22Rv1 (cell line): ENCODE measurements around the gene CMTM5.

Experiments
- H3K27ac ChIP-seq: fragments of 450-650 bp; 2 replicates; pipeline ENCODE4 v1.5.1; 2017
- ZFX ChIP-seq: fragments of 450-650 bp; IDR thresholded peaks from 2 replicates; pipeline ENCODE4 v1.6.1; 2017; ENCODE audit warnings: antibody characterized with exemption, borderline replicate concordance
- TF ChIP-seq, protein P1 (sequence below): fragments of 450-650 bp; IDR thresholded peaks from 2 replicates; pipeline ENCODE4 v1.5.1; 2017; ENCODE audit warnings: mild to moderate bottlenecking

The CMTM5 gene

DNA sequence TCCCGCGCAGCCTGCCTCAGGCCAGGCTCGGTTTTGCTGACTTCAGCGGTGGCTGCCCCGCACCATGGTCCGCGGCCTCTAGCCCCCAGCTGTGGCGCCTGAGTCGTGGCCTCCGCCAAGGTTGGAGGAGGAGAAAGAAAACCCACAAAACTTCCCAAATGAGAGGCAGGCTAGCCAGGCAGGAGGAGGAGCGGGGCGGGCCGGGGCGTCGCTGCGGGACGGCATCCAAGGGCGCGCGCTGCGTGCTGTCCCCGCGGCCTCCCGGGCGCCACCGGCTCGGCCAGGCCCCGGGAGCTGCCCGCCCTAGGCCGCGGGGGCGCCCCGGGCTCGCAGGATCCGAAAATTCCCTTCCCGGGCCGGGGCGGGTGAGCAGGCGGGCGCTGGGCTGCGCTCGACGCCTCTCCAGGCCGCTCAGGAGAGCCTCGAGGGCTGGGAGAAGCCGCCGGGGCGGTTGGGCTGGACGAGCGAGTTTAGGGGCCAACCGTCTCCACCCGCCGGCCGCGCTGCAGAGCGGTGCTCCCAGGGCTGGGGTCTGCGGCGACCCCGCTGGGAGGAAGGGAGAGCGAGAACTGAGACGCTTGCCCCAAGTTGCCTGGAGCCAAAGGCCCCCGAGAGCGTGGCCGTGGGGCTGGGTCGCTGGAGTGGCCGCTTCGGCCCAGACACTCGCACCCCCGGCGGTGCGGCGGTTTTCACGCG lies 11.7 kb upstream of the CMTM5 start, which contains the start of gene EFS:
Gene EFS, minus strand, starts transcription at position 137 of the 696 bp plus-strand sequence. CDS start 147 bp downstream, outside the sequence.
- H3K27ac ChIP-seq: no peak within 1 kb of the TSS
- TF ChIP-seq, protein P1, sequence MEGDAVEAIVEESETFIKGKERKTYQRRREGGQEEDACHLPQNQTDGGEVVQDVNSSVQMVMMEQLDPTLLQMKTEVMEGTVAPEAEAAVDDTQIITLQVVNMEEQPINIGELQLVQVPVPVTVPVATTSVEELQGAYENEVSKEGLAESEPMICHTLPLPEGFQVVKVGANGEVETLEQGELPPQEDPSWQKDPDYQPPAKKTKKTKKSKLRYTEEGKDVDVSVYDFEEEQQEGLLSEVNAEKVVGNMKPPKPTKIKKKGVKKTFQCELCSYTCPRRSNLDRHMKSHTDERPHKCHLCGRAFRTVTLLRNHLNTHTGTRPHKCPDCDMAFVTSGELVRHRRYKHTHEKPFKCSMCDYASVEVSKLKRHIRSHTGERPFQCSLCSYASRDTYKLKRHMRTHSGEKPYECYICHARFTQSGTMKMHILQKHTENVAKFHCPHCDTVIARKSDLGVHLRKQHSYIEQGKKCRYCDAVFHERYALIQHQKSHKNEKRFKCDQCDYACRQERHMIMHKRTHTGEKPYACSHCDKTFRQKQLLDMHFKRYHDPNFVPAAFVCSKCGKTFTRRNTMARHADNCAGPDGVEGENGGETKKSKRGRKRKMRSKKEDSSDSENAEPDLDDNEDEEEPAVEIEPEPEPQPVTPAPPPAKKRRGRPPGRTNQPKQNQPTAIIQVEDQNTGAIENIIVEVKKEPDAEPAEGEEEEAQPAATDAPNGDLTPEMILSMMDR: no peak
- no peak for TF ChIP-seq ZFX

DNA sequence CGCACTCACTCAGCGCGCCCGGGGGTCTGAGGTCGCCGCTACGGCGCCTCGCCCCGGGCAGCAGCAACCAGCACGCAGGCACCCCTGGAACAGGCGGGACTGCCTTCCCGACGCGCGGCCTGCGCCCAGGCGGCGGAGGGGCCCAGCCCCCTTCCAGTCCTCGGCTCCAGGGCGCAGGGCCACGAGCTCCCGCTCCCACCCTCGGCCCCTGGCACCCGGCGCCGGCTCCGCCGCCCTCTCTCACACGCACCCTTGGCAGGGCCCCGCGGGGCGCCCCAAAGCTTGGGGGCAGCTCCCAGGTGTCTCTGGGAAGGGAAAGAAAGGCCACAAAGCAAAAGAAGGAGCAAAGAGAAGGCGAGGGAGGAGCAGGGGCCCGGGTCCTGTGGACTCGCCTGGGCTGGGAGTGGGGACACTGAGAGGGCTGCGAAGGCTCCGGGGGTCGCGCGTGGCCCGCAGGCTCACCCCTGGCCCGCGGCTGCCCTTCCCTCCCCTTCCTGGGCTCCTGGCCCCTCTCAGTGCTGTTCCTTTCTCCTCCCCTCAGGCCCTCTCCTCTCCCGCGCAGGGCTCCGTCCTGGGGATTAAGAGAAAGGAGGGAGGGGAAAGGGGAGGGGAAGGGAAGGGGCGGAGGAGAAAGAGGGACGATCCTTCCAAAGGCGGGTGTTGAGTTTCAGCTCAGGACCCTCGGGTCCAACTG lies 11.0 kb upstream of the CMTM5 start:
- H3K27ac ChIP-seq: no peak overlapping the region
- TF ChIP-seq ZFX: no peak
- TF ChIP-seq, protein P1: no peak

DNA sequence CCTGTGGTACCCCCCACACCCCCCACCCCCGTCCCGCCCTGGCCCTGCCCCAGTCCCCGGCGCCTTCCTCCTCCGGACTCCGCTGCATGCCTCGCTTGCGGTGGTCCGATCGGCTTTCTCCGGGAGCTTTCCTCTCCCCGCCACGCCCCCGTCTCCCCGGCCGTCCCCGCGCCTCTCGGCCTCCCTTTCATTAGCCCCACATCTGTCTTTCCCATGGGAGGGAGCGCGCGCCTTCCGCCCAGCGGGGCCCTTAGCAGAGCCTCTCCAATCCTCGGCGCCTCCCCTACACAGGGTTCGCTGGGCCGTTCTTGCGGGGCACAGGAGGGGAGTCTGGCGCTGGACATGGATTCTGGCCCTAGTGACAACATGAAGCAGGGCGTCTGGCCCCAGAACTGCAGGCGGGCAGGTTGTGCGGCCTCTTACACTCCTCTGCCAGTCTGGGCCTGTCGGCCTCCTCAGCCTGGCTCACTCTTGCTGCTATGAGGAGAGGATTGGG lies 10.4 kb upstream of the CMTM5 start:
- TF ChIP-seq, protein P1: no peak
- no peak for TF ChIP-seq ZFX
- H3K27ac ChIP-seq: no peak overlapping the region

DNA sequence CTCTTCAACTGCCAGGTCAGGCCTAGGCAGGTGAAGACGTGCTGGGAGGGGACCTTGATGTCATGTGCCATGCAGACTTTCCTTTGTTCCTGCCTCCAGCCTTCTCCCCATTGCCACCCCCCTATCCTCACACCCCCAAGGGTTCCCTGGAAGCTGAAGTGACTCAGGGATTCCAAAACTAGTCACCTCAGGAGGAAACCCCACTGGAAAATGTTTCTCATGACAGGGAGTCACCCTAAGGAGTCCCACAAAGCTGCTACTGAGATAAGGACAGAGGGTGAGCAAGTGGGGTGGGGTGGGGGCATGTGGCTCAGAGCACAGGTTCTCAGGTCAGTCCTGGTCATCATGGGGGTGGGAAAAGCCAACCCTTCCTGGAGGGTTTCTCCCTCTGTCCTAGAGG lies 6.6 kb upstream of the CMTM5 start:
- H3K27ac ChIP-seq: no peak overlapping the region
- no peak for TF ChIP-seq ZFX
- TF ChIP-seq, protein P1: no peak

DNA sequence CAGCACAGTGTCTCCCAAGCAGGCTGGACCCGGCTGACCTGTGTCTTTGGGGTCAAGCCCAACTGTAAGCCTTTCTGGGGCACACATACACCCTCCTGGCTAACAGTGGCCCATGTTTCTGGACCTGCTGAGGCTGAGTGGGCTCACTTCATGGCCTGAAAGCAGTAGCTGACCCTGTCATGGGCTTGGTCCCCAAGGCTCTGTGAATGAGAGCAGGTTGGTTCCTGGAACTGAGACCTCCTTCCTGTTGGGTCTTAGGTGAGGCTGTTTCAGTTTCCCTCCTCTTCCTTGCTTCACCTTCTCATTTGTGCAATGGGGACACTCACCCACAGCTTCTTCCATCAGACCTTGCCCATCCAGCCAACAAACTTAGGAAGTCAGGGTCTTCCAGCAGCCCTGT lies 5.0 kb upstream of the CMTM5 start:
- TF ChIP-seq ZFX: no peak
- TF ChIP-seq, protein P1: no peak
- no peak overlapping the region for H3K27ac ChIP-seq

DNA sequence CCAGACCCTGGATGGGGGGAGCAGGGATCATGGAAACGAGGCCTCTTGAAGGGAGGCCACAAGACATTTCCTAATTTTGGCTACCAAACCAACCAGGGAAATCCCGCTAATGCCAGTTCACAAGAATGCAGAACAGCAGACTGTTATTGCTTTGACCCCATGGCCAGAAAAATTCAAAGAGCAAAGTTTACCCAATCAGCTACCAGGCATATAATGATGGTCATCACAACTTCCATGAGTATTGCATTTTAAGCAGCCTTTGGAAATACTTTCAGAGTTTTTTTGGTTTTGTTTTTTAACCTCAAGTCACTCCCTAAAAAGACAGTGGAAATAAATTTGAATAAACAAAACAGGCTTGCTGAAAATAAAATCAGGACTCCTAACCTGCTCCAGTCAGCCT lies 4.3 kb upstream of the CMTM5 start, which contains the start of gene IL25:
Gene IL25, plus strand, starts transcription at position 301 of the 400 bp plus-strand sequence.
- no peak within 1 kb of the TSS for H3K27ac ChIP-seq
- TF ChIP-seq, protein P1: no peak
- no peak for TF ChIP-seq ZFX

DNA sequence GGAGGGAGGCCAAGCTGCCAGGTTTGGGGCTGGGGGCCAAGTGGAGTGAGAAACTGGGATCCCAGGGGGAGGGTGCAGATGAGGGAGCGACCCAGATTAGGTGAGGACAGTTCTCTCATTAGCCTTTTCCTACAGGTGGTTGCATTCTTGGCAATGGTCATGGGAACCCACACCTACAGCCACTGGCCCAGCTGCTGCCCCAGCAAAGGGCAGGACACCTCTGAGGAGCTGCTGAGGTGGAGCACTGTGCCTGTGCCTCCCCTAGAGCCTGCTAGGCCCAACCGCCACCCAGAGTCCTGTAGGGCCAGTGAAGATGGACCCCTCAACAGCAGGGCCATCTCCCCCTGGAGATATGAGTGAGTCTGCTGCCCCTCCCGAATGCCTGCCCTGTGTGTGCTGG lies 3.8 kb upstream of the CMTM5 start:
- TF ChIP-seq, protein P1: no peak
- TF ChIP-seq ZFX: no peak
- H3K27ac ChIP-seq: no peak overlapping the region
